ENCODE data around the gene POLR1A.
"Not testable (repeated sequence)": the region's sequence is repeated elsewhere in the genome, so short reads cannot be mapped to it uniquely, and the experiment has no call there.

The POLR1A gene

DNA sequence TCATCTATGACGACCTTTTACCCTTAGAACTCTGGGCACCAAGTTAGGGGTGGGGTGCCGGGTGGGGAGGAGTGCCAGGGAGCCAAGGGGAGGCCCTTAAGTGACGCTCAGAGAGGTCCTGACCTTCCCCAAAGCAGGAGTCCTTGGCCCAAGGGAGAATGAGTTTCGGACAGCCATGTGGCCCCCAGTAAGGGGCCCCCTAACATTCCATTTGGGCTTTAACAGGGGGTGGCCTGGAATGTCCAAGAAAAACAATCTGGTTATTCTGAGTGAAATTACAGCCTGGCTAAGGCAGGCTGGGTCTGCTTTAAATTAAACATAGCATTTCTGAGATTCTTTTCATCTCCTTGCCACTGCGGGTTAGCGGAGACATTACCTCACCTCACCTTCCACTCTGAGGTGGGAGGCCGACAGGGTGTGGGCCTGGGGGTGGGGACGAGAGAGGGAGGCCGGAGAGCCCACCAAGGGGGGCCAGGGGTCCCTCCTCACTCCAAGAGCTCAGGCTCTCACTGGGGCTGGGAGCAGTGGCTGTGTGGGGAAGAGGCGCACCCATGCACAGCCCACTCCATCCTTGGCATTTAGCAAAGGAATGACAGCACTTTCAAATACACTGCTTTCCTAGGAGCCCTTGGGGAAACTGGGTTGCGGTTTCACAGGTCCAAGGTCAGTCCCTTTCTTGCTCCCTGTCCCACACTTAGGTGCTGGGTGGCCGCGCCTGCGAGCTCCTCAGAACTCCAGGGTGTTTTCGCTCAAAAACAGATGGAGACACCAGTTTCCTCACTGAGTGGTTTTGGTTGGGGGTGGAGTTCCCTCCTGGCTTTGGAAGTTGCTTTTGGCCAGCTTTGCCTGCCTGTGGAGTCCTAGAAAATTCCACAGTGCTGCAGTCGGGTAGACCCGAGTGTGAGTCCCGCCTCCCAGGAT, 107.4 kb downstream of the POLR1A start:
- no peak for DNase-seq (ENCODE audit: low spot score)

DNA sequence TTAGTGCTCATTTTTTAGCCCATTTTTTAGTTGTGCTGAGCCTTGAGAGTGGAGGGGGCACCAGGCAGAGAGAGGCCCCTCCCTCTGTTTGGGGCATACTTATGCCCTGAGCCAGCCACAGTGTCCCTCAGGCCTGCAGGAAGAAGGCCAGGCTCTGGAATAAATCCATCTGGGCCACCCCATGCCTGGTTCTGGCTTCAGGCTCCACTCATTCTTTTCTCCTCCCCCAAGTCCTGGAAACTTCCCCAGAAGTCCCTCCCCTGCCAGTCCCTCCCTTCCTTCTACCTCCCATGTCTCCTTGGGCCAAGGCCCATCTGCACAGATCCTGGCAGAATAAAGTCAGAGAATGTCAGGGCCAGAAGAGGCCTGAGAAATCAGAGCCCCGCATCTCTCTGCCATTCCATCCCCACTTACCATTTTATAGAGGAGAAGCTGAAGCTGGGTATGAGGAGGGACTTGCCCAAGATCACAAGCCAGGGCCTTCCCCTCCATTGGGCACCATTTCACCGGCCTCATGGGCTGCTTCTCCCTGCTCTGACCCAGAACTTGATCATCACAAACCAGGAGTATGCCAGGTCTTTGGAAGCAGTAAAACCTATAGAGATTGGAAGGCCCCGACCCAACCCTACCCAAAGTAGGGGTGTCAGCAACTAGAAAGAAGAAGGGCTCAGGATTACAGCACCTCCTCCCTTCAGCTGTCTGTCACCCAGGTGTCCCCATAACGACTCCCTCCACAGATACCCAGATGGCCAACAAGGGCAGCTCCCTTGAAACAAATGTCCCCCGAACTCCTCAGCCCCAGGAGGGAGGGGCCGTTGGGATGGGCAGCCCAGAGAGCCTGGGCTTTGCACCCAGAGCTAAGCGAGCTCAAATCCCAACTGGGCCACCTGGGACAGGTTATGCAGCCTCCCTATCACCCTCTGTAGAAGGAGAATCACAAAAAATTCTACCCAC, 108.4 kb downstream of the POLR1A start:
- no peak for DNase-seq (ENCODE audit: low spot score)

DNA sequence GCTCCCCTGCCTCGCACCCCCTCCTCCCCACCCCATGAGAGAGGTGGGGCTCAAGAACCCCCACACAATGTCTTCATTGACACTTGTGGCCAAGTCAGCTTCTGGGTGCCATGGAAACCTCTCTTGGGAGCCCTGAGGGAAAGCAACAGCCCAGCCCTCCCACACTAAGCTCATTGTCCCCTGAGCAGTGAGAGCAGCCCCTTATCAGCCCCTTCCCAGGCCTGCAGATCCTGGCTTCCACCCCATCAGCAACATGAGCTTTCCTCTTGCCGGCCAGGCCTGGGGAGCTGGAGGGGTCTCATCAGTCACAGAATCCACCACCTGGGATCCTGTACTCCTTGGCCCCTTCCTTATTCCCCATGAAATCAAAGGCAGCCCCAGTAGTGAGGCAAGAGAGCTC, 109.1 kb downstream of the POLR1A start:
- no peak for DNase-seq (ENCODE audit: low spot score)

GRCh38 chr2:85995648-85996529, 109.8 kb downstream of the POLR1A start:
- no peak for DNase-seq (ENCODE audit: low spot score)

GRCh38 chr2:85994897-85995647, 110.6 kb downstream of the POLR1A start:
- DNase-seq (ENCODE audit: low spot score), result no peak

- DNase-seq (ENCODE audit: low spot score), result no peak
Observed at GRCh38 chr2:85994421-85994777, 111.3 kb downstream of the POLR1A start.

DNA sequence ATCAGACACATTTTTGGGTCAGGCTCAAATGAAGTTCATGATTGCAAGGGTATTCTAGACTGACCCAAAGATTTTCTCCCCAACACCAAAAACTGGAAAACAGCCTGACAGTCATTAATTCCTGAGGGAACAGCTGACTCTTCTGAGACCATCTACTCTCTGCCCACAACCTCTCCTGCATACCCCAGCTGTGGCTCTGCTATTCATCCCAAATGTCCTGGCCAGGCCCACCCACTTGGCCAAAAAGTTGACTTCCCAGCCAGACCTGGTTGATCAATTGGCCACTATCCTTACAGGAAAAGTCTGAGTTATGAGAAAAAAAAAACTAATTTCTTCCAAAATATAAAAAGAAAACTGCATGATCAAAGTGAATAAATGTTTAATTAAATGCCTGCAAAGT, 113.1 kb downstream of the POLR1A start:
- no peak for DNase-seq (ENCODE audit: low spot score)

- not testable (repeated sequence) for DNase-seq (ENCODE audit: low spot score)
Observed at GRCh38 chr2:85992053-85992452, 113.6 kb downstream of the POLR1A start.

DNA sequence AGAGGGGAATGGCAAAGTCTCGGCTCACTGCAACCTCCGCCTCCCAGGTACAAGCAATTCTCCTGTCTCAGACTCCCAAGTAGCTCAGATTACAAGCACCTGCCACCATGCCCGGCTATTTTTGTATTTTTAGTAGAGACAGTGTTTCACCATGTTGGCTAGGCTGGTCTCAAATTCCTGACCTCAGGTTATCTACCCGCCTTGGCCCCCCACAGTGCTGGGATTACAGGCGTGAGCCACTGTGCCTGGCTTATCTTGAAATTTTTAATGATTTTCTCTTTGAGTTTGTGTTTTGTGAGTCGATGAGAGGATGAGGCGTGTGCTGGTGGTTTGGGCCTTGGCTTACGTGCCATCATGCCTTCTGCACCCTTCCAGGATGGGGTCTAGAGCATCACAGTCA, 115.6 kb downstream of the POLR1A start:
- no peak for DNase-seq (ENCODE audit: low spot score)

DNA sequence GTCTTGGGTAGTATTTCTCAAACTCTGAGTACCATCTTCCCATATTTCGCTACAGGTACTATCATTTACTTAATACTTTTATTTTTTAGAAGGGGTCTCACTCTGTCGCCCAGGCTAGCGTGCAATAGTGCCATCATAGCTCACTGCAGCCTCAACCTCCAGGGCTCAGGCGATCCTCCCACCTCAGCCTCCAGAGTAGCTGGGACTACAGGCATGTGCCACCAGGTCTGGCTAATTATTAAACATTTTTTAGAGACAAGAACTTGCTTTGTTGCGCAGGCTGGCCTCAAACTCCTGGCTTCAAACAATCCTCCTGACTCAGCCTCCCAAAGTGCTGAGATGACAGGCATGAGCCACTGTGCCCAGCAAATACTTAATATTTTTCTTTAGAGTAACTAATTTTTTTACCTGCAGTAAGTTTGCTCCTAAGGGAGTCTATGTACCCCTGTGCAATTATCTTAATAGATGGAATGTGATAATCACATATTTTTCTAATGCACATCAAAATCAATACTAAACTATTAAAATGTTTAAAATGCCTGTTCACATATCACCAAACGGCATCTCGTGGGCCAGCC, 116.3 kb downstream of the POLR1A start:
- no peak for DNase-seq (ENCODE audit: low spot score)

GRCh38 chr2:85988914-85989270, 116.8 kb downstream of the POLR1A start:
- DNase-seq (ENCODE audit: low spot score), result no peak

- no peak for DNase-seq (ENCODE audit: low spot score)
Observed at GRCh38 chr2:85988175-85988913, 117.3 kb downstream of the POLR1A start.

DNA sequence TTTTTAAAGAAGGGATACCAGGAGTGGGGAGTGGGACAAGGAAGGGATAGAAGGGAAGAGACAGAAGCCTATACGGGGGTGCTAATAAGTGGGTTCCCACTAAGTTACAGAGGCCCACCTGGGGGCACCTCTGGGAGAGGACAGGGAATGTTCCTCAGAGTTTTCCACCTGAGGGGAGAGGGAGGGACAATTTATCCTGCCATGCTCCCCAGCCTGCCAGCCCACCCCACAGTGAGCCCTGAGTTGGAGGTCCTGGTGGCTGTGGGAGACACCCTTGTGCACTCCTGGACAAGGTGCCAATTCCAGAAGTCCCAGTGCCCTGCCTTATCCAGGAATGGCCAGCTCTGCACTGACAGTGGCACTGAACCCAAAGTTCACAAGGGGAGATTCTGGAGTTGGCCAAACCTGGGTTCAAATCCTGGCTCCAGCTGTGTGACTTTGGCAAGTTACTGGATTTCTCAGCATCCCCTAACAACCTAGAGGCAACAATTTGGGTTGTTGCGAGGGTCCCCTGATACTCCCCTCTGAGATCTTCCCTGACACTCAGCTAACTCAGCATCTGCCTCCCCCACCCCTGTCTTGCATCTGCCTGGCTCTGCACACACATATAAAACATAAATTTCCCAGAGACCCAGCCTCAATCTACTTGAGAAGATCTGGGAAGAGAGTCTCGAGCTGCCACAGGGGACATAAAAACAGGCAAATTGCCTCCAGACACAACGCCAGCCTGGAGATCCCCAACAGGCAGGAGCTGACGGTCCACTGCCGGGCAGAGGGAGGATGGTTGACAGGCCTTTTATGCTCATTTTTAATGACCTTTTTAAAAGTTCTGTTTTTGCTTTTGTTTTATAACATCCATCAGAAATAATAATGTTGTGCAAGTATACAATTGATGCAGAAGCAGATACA, 118.2 kb downstream of the POLR1A start:
- DNase-seq (ENCODE audit: low spot score), result no peak

DNA sequence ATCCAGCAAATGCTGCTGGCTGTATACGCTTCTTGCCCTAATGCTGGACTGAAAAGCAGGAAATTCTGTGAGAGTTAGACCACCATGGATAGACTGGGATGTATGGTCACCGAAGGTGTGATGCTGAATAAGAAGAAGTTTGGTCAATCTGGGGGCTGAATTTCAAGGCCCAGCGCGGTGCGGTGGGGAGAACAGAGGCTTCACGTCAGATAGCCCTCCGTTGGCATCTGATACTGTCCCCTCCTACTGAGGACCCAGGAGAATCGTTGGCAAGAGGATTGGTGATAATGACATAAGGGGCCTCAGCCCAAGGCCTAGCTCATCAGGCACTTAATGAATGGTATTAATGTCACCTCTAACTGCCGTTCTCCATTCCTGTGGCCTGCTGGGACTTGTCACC, 119.6 kb downstream of the POLR1A start:
- DNase-seq (ENCODE audit: low spot score), result no peak

GRCh38 chr2:85984788-85985187, 120.9 kb downstream of the POLR1A start:
- DNase-seq (ENCODE audit: low spot score), result no peak

DNA sequence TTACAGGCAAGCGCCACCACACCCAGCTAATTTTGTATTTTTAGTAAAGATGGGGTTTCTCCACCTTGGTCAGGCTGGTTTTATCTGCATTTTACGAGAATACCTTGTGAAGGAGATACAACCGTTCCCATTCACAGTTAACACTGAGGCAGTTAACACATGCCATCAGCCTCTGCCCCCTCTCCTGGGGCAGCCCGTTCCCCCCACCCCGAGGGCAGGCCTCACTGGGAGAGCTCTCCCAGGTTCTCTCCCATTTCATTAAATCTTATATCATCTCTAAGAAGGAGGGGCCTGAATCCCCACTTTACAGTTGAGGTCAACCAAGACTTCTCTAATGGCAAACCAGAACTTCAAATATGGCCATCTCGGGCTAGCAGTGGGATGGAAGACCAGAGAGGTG, 121.9 kb downstream of the POLR1A start:
- DNase-seq (ENCODE audit: low spot score), result no peak

DNA sequence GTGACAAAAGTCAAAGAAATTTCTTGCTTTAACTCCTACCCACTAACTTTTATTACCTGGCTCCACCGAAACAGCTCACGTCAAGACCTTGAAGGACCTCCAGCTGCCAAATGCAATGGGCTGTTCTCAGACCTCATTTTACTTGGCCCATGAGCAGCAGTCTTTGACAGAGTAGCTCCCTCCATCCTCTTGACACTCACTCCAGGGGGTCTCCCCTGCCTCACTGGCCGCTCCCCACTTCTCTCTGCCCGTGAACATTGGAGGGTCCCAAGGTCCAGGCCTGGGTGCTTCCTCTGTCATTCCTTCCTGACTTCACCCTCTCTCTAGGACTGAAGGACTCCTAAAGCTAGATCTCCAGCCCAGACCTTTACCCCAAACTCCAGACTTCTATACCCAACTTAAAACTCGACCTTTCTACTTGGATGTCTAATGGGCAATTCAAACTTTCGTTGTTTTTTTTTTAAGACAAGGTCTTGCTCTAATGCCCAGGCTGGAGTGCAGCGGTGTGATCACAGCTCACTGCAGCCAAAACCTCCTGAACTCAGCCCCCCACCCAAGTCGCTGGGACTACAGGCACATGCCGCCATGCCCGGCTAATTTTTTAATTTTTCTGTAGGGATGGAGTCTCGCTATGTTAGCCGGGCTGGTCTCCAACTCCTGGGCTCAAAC, 124.0 kb downstream of the POLR1A start:
- DNase-seq (ENCODE audit: low spot score), result no peak

All from D341Med (cell line).